ENCODE results near the gene TFG. TPM values are rescaled to one million over a fixed set of nuclear protein-coding genes. Genes with fewer than 3 reads are reported as not detected.

Gene TFG
- total and polyA plus RNA-seq, 2 of the 4 experiments (the other 2 are of a cell fraction) = 47.7 to 165 TPM

- BruUV-seq (replicated peaks) = no TSS peak
- WGBS, 2 experiments (ENCODE audit: extremely low coverage in 2 of 2, insufficient read length in 1 of 2) = no CpG with 5 or more reads among the region's 3 CpGs
- in situ Hi-C loops (cut with MboI; ENCODE audit: low sequenced_read_pairs) (no loop called here), dilution Hi-C loops (cut with HindIII; ENCODE audit: low sequenced_read_pairs, unreplicated experiment) (no loop called here), intact Hi-C loops (cut with micrococcal nuclease) (loop anchor here (5.0 kb wide), 1 partner anchor 443 kb away; no protein-coding TSS in a partner anchor)
- Histone ChIP-seq H2BK15ac (ENCODE audit: low read depth, low read length) (no peak overlapping the region), H3K9ac (ENCODE audit: low read depth, low read length) (no peak overlapping the region), H3K36me3 (ENCODE audit: control insufficient read depth, insufficient read depth, low read length) (peaks cover 12% of the 10 kb centered on the region), H3K9me1 (ENCODE audit: insufficient read depth, low read length) (peaks cover 9% of the 10 kb centered on the region; the same call in 1 of the 2 replicates), H3K14ac (replicated peaks; ENCODE audit: low read depth, low read length) (no peak overlapping the region), H3K23ac (ENCODE audit: low read depth, low read length) (no peak overlapping the region), H3K4ac (ENCODE audit: low read depth, low read length) (no peak overlapping the region), H2BK120ac (ENCODE audit: low read depth, low read length) (no peak overlapping the region), H2BK20ac (ENCODE audit: low read depth, low read length) (no peak overlapping the region), H2AK9ac (replicated peaks; ENCODE audit: low read depth, low read length, poor library complexity) (no peak overlapping the region), H4K20me1 (ENCODE audit: insufficient read depth, low read length) (no peaks in the 10 kb centered on the region; the same call in 1 of the 2 replicates), H2AFZ (replicated peaks; ENCODE audit: low read length, poor library complexity) (no peak overlapping the region), H3K4me3 (ENCODE audit: insufficient read depth, low read depth, low read length) (no peak overlapping the region), H4K5ac (ENCODE audit: low read depth, low read length) (no peak overlapping the region), H3K9me3 (ENCODE audit: control insufficient read depth, insufficient read depth, low read length) (no peaks in the 10 kb centered on the region), H3K4me1 (ENCODE audit: control insufficient read depth, insufficient read depth, low read length) (peaks cover 2% of the 10 kb centered on the region; the same call in 1 of the 2 replicates), H3K27me3 (ENCODE audit: control insufficient read depth, insufficient read depth, low read length) (no peaks in the 10 kb centered on the region), H3K79me1 (ENCODE audit: low read depth in 1 of 2, low read length in 2 of 2) (no peaks in the 10 kb centered on the region; a peak in 1 of 4 replicates), H3K4me2 (ENCODE audit: low read depth, low read length) (no peak overlapping the region), H3K56ac (ENCODE audit: extremely low read depth, insufficient read depth, low read length) (no peak overlapping the region), H2BK5ac (ENCODE audit: low read depth, low read length, poor library complexity, severe bottlenecking) (no peak overlapping the region), H4K8ac (ENCODE audit: low read depth in 2 of 2, low read length in 2 of 2) (no peak overlapping the region), H3K18ac (ENCODE audit: low read depth, low read length) (no peak overlapping the region), H2AK5ac (ENCODE audit: low read depth, low read length) (no peak overlapping the region), H4K91ac (ENCODE audit: insufficient read depth, low read depth, low read length) (no peak overlapping the region), H3K27ac (ENCODE audit: insufficient read depth, low read length) (no peak overlapping the region)
- TF ChIP-seq USF2 (IDR thresholded peaks at IDR 0.05; ENCODE audit: low read depth, low read length) (no peak), FOS (IDR thresholded peaks at IDR 0.05; ENCODE audit: low read depth, low read length) (no peak), CTCF (conservative IDR thresholded peaks at IDR 0.05; ENCODE audit: low read depth, low read length) (0 out of 2 replicates have a peak, but pooled peaks have one; percentile 16), SMC3 (IDR thresholded peaks at IDR 0.05; ENCODE audit: low read depth, low read length) (peak; percentile 24; the same call in 1 of the 2 replicates), RAD21 (IDR thresholded peaks at IDR 0.05; ENCODE audit: low read length) (peak; percentile 39), MXI1 (IDR thresholded peaks at IDR 0.05; ENCODE audit: borderline replicate concordance, low read depth, low read length) (no peak)
- POLR2A ChIA-PET (ENCODE audit: unreplicated experiment) = no interaction called here
- CTCF ChIA-PET = interaction anchor here (0.6 to 1.1 kb wide), 2 partner anchors 27 to 270 kb away, joined by 3 read pairs; no protein-coding TSS in a partner anchor
- DNase-seq = no peak
- no peak for ATAC-seq (ENCODE audit: low read depth)
Observed at GRCh38 chr3:100754563-100755334, 45.5 kb downstream of the TFG start.

All from IMR-90 (cell line).